HG03442 (cell line): Measurements from ENCODE around the gene ALDH1B1.

ENCODE experiments used
- ATAC-seq: cut with Tn5 transposase; IDR thresholded peaks from one replicate; pipeline ENCODE4 v1.9.1; 2021; ENCODE audit warnings: mild to moderate bottlenecking, moderate library complexity; ENCODE audit not compliant: unreplicated experiment

ALDH1B1 gene

GRCh38 chr9:38392235-38393127 lies at the start of gene ALDH1B1:
ALDH1B1 (plus strand) TSS chr9:38392702; CDS start chr9:38395749, 3,047 bp downstream.
- ATAC-seq: peak; percentile 98

GRCh38 chr9:38343037-38343436 lies 49.5 kb upstream of the ALDH1B1 start:
- no peak for ATAC-seq

GRCh38 chr9:38343552-38343951 lies 49.0 kb upstream of the ALDH1B1 start:
- ATAC-seq: no peak

GRCh38 chr9:38344566-38345324 lies 47.8 kb upstream of the ALDH1B1 start:
- ATAC-seq: no peak

GRCh38 chr9:38345851-38346755 lies 46.4 kb upstream of the ALDH1B1 start:
- no peak for ATAC-seq

- no peak for ATAC-seq
Observed at GRCh38 chr9:38346811-38347210, 45.7 kb upstream of the ALDH1B1 start.

GRCh38 chr9:38347271-38347671 lies 45.2 kb upstream of the ALDH1B1 start:
- ATAC-seq: no peak

- ATAC-seq: no peak
Observed at GRCh38 chr9:38347946-38348345, 44.6 kb upstream of the ALDH1B1 start.

GRCh38 chr9:38350529-38350928 lies 42.0 kb upstream of the ALDH1B1 start:
- ATAC-seq: no peak

- ATAC-seq: no peak
Observed at GRCh38 chr9:38352530-38353328, 39.8 kb upstream of the ALDH1B1 start.

- no peak for ATAC-seq
Observed at GRCh38 chr9:38355115-38355514, 37.4 kb upstream of the ALDH1B1 start.

GRCh38 chr9:38355517-38356120 lies 36.9 kb upstream of the ALDH1B1 start:
- no peak for ATAC-seq

- ATAC-seq: no peak
Observed at GRCh38 chr9:38356851-38357250, 35.7 kb upstream of the ALDH1B1 start.

- no peak for ATAC-seq
Observed at GRCh38 chr9:38357350-38358114, 35.0 kb upstream of the ALDH1B1 start.

GRCh38 chr9:38358390-38359296 lies 33.9 kb upstream of the ALDH1B1 start:
- no peak for ATAC-seq

- ATAC-seq: no peak
Observed at GRCh38 chr9:38359297-38359653, 33.2 kb upstream of the ALDH1B1 start.

GRCh38 chr9:38359689-38360385 lies 32.7 kb upstream of the ALDH1B1 start:
- no peak for ATAC-seq
